Measurements from ENCODE around the gene CD99. TPM values are rescaled to one million over a fixed set of nuclear protein-coding genes. Genes with fewer than 3 reads are reported as not detected.

Gene CD99
- total RNA-seq = 100 to 1,000 TPM in 3 of 5 donors, 10 to 100 TPM in 2; 72.9 to 220 (median 153) TPM
- polyA plus RNA-seq = 100 to 1,000 TPM in 2 of 3 donors, 10 to 100 TPM in 1; 97.3 to 207 (median 103) TPM
- long read RNA-seq, donor 1, transcript CD99-205 (10 exons, 1,291 nt) = major isoform, 26 of 38 reads
- long read RNA-seq, donor 1, partial matches to known transcripts = 6 of 38 reads
- long read RNA-seq, donor 1, other reads (novel, unspliced or antisense) = 0 of 38 reads
- long read RNA-seq, donor 2, transcript CD99-212 (10 exons, 1,089 nt) = minor isoform, 7 of 134 reads
- long read RNA-seq, donor 2, transcript CD99-205 (10 exons, 1,291 nt) = major isoform, 40 of 134 reads
- long read RNA-seq, donor 2, partial matches to known transcripts = 85 of 134 reads
- long read RNA-seq, donor 2, other reads (novel, unspliced or antisense) = 0 of 134 reads
- long read RNA-seq, donor 3, transcript CD99-205 (10 exons, 1,291 nt) = major isoform, 31 of 44 reads
- long read RNA-seq, donor 3, partial matches to known transcripts = 5 of 44 reads
- long read RNA-seq, donor 3, other reads (novel, unspliced or antisense) = 0 of 44 reads
- long read RNA-seq, donor 4, transcript CD99-205 (10 exons, 1,291 nt) = major isoform, 7 of 7 reads
- long read RNA-seq, donor 4, partial matches to known transcripts = 0 of 7 reads
- long read RNA-seq, donor 4, other reads (novel, unspliced or antisense) = 0 of 7 reads
- long read RNA-seq, donor 5, transcript CD99-212 (10 exons, 1,089 nt) = minor isoform, 9 of 133 reads
- long read RNA-seq, donor 5, transcript CD99-205 (10 exons, 1,291 nt) = major isoform, 63 of 133 reads
- long read RNA-seq, donor 5, partial matches to known transcripts = 53 of 133 reads
- long read RNA-seq, donor 5, other reads (novel, unspliced or antisense) = 0 of 133 reads
- long read RNA-seq, donor 6, transcript CD99-212 (10 exons, 1,089 nt) = minor isoform, 14 of 270 reads
- long read RNA-seq, donor 6, transcript CD99-204 (9 exons, 892 nt) = minor isoform, 5 of 270 reads
- long read RNA-seq, donor 6, transcript CD99-205 (10 exons, 1,291 nt) = major isoform, 78 of 270 reads
- long read RNA-seq, donor 6, partial matches to known transcripts = 170 of 270 reads
- long read RNA-seq, donor 6, other reads (novel, unspliced or antisense) = 0 of 270 reads
- long read RNA-seq, donor 7, transcript CD99-205 (10 exons, 1,291 nt) = major isoform, 74 of 112 reads
- long read RNA-seq, donor 7, transcript CD99-212 (10 exons, 1,089 nt) = minor isoform, 9 of 112 reads
- long read RNA-seq, donor 7, partial matches to known transcripts = 15 of 112 reads
- long read RNA-seq, donor 7, other reads (novel, unspliced or antisense) = 5 of 112 reads
- long read RNA-seq, donor 8, transcript CD99-205 (10 exons, 1,291 nt) = major isoform, 38 of 52 reads
- long read RNA-seq, donor 8, transcript CD99-212 (10 exons, 1,089 nt) = minor isoform, 5 of 52 reads
- long read RNA-seq, donor 8, partial matches to known transcripts = 5 of 52 reads
- long read RNA-seq, donor 8, other reads (novel, unspliced or antisense) = 0 of 52 reads
- long read RNA-seq, donor 9, transcript CD99-212 (10 exons, 1,089 nt) = minor isoform, 9 of 105 reads
- long read RNA-seq, donor 9, transcript CD99-205 (10 exons, 1,291 nt) = major isoform, 80 of 105 reads
- long read RNA-seq, donor 9, partial matches to known transcripts = 6 of 105 reads
- long read RNA-seq, donor 9, other reads (novel, unspliced or antisense) = 0 of 105 reads
- long read RNA-seq, donor 10, transcript CD99-212 (10 exons, 1,089 nt) = minor isoform, 6 of 38 reads
- long read RNA-seq, donor 10, transcript CD99-205 (10 exons, 1,291 nt) = major isoform, 30 of 38 reads
- long read RNA-seq, donor 10, partial matches to known transcripts = 0 of 38 reads
- long read RNA-seq, donor 10, other reads (novel, unspliced or antisense) = 0 of 38 reads

- Histone ChIP-seq H3K27ac (peak within 1 kb of the TSS; percentile 80 to 90 (median 87)), H3K27me3 (no peaks in the 10 kb centered on the region), H3K4me1 (peaks cover 26 to 47% (median 43%) of the 10 kb centered on the region in 4 donors), H3K4me3 (peak within 1 kb of the TSS; percentile 76 to 98 (median 92)), H3K9me3 (no peaks in the 10 kb centered on the region), H3K36me3 (no peaks in the 10 kb centered on the region)
- intact Hi-C loops (cut with DNase I; ENCODE audit: low total_unique reads) = no loop called here
- peak; percentile 89 to 97 for DNase-seq
- TF ChIP-seq POLR2AphosphoS5 (IDR thresholded peaks at IDR 0.05) (peak; percentile 10 to 87 (median 57)), POLR2A (IDR thresholded peaks at IDR 0.05) (peak in 1 of 4 donors; percentile 52), EP300 (IDR thresholded peaks at IDR 0.05) (no peak)
- 0 to 2% (median 1%) methylated on average over 32 to 73 of the region's 73 CpGs for WGBS, 5 donors
Observed at GRCh38 chrX:2690856-2691542, at the start of gene CD99. Gene CD99 (plus strand): TSS chrX:2691295. CDS start chrX:2691361, 66 bp downstream.

DNA sequence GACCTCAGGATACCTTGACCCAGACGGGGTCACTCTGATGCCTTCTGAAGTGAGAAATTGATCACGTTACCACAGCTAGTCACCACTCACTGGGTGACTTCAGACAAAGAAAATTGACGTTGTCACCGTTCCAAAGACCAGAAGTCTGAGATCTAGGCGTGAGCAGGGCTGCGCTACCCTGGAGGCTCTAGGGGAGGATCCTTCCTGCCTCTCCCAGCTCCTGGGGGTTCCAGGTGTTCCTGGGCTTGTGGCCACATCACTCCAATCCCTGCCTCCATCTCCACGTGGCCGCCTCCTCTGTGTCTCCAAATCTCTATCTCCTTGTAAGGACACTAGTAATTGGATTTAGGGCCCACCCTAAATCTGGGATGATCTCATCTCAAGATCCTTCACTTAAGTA, 48.9 kb upstream of the CD99 start:
- H3K4me3 ChIP-seq = no peak overlapping the region
- WGBS, 5 donors = 87 to 94% (median 93%) methylated on average over 8 of the region's 8 CpGs
- intact Hi-C loops (cut with DNase I; ENCODE audit: low total_unique reads) = loop anchor here (10.0 kb wide), 1 partner anchor 173 kb away; no protein-coding TSS in a partner anchor
- no peaks in the 10 kb centered on the region for H3K27me3 ChIP-seq
- no peaks in the 10 kb centered on the region for H3K9me3 ChIP-seq
- no peak for DNase-seq
- no peak for TF ChIP-seq POLR2A (IDR thresholded peaks at IDR 0.05)
- no peak for TF ChIP-seq EP300 (IDR thresholded peaks at IDR 0.05)
- no peak for TF ChIP-seq POLR2AphosphoS5 (IDR thresholded peaks at IDR 0.05)
- TF ChIP-seq CTCF (IDR thresholded peaks at IDR 0.05) = no peak
- no peak overlapping the region for H3K27ac ChIP-seq
- H3K4me1 ChIP-seq = no peaks in the 10 kb centered on the region
- peaks cover 0 to 38% (median 17%) of the 10 kb centered on the region in 4 donors for H3K36me3 ChIP-seq

- intact Hi-C loops (cut with DNase I; ENCODE audit: low total_unique reads) = loop anchor here (10.0 kb wide), 1 partner anchor 172 kb away; no protein-coding TSS in a partner anchor
- Histone ChIP-seq H3K36me3 (peaks cover 0 to 43% (median 17%) of the 10 kb centered on the region in 4 donors), H3K27me3 (no peaks in the 10 kb centered on the region), H3K9me3 (no peaks in the 10 kb centered on the region), H3K4me1 (no peaks in the 10 kb centered on the region), H3K4me3 (no peak overlapping the region), H3K27ac (no peak overlapping the region)
- 72 to 87% (median 85%) methylated on average over 10 of the region's 10 CpGs for WGBS, 5 donors
- TF ChIP-seq POLR2AphosphoS5 (IDR thresholded peaks at IDR 0.05) (no peak), CTCF (IDR thresholded peaks at IDR 0.05) (no peak), POLR2A (IDR thresholded peaks at IDR 0.05) (no peak), EP300 (IDR thresholded peaks at IDR 0.05) (no peak)
- no peak for DNase-seq
Observed at GRCh38 chrX:2642791-2643190, 48.3 kb upstream of the CD99 start.
